KOPT-K1 (cell line): ENCODE measurements around the gene ZNF439.
"Not testable (repeated sequence)": the region's sequence is repeated elsewhere in the genome, so short reads cannot be mapped to it uniquely, and the experiment has no call there.

ENCODE experiments used
- H3K27ac ChIP-seq: fragments of 200-600 bp; sonication (generic); 2 replicates; pipeline ENCODE4 v1.5.1; 2016; ENCODE audit warnings: antibody characterized with exemption, mild to moderate bottlenecking, low read depth, low read length; ENCODE audit not compliant: poor library complexity, severe bottlenecking
- H3K36me3 ChIP-seq: fragments of 200-600 bp; sonication (generic); 2 replicates; pipeline ENCODE4 v1.5.1; 2017; ENCODE audit warnings: antibody characterized with exemption, mild to moderate bottlenecking, low read length, moderate library complexity; ENCODE audit not compliant: insufficient read depth
- H3K9me3 ChIP-seq: fragments of 200-600 bp; sonication (generic); 2 replicates; pipeline ENCODE4 v1.5.1; 2017; ENCODE audit warnings: antibody characterized with exemption, low read length, mild to moderate bottlenecking; ENCODE audit not compliant: insufficient read depth, poor library complexity, severe bottlenecking

ZNF439 gene

DNA sequence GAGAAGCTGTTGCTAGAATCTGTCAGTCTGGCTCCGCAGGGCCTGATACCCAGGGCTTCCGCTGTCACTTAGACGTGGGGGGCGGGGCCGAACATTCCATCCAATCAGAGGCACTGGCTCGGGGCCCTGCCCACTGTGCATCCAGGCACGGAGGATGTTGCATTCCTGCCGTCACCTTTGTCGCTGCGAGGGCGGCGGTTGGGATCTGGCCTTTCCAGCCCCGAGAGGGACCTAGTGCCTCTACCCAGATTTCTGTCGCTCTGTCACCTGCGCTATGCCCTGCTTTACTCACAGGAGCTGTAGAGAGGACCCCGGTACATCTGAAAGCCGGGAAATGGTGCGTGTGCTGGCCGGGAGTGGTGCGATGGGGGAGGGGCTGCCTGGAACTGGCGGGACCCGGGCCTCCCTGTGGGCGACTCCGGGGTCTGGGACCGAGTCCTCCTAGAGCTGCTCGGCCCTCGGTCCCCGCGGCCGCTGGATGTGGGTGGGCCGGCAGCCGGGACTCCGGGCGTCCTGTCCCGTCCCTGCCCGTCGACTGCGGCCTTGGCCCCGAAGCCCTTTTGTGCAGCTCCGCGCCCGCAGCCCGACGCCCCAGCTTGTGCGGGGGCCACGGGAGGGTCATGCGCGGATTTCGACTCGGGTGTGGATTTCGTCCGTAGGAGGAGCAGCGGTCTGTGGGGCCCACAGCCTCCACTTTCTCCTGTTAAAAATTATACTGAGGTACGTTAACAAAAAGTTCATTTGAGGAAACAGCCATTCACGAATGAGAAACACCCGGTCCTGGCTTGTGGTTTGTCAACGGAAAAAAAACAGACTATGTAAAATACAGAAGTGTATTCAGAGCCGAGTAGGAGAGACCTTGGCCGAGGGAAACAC lies at the start of gene ZNF439:
Gene ZNF439, plus strand, starts transcription at position 133 of the 876 bp plus-strand sequence. Its CDS starts 142 bp downstream, at position 275.
- peaks cover 39% of the 10 kb centered on the region for H3K9me3 ChIP-seq
- H3K36me3 ChIP-seq = peaks cover 41% of the 10 kb centered on the region
- H3K27ac ChIP-seq = peak within 1 kb of the TSS; percentile 83

DNA sequence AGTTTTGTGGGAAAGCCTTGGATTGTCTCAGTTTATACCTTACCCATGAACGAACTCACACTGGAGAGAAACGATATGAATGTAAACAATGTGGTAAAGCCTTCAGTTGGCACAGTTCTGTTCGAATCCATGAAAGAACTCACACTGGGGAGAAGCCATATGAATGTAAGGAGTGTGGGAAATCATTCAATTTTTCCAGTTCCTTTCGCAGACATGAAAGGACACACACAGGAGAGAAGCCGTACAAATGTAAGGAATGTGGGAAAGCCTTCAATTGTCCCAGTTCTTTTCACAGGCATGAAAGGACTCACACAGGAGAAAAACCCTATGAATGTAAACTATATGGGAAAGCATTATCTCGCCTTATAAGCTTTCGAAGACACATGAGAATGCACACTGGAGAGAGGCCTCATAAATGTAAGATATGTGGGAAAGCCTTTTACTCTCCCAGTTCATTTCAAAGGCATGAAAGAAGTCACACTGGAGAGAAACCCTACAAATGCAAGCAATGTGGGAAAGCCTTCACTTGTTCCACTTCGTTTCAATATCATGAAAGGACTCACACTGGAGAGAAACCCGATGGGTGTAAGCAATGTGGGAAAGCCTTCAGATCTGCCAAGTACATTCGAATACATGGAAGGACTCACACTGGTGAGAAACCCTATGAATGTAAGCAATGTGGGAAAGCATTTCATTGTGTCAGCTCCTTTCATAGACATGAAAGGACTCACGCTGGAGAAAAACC lies 42.0 kb upstream of the ZNF439 start:
- peaks cover 28% of the 10 kb centered on the region for H3K36me3 ChIP-seq
- no peak overlapping the region for H3K27ac ChIP-seq

DNA sequence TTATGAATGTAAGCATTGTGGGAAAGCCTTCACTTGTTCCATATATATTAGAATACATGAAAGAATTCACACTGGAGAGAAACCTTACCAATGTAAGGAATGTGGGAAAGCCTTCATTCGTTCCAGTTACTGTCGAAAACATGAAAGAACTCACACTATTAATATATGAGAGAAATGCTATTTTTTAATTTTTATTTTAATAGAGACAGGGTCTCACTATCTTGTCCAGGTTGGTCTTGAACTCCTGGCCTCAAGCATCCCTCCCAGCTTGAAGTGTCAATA lies 41.5 kb upstream of the ZNF439 start:
- Histone ChIP-seq H3K36me3 (peaks cover 28% of the 10 kb centered on the region), H3K9me3 (peaks cover 70% of the 10 kb centered on the region), H3K27ac (no peak overlapping the region)

More for the DNA sequence above, 42.0 kb upstream of the ZNF439 start:
- peaks cover 74% of the 10 kb centered on the region for H3K9me3 ChIP-seq

DNA sequence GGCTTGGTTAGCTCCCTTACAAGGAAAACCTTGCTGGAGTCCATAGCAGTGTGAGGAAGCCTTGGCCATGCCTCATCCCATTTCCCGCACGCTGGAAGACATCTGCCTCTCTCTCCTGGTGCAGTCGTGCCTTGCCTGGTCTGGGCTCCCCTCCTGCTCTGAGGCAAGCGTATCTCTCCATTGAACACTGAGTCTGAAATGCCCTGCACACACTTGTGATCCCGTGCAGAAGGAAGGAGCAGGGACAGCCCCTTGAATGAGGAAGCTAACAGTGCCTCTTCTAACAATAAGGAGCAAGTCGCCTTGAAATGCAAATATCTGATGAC lies 34.9 kb upstream of the ZNF439 start:
- Histone ChIP-seq H3K36me3 (peaks cover 7% of the 10 kb centered on the region; the same call in 1 of the 2 replicates), H3K27ac (peak overlapping the region; percentile 73), H3K9me3 (peaks cover 6% of the 10 kb centered on the region)

DNA sequence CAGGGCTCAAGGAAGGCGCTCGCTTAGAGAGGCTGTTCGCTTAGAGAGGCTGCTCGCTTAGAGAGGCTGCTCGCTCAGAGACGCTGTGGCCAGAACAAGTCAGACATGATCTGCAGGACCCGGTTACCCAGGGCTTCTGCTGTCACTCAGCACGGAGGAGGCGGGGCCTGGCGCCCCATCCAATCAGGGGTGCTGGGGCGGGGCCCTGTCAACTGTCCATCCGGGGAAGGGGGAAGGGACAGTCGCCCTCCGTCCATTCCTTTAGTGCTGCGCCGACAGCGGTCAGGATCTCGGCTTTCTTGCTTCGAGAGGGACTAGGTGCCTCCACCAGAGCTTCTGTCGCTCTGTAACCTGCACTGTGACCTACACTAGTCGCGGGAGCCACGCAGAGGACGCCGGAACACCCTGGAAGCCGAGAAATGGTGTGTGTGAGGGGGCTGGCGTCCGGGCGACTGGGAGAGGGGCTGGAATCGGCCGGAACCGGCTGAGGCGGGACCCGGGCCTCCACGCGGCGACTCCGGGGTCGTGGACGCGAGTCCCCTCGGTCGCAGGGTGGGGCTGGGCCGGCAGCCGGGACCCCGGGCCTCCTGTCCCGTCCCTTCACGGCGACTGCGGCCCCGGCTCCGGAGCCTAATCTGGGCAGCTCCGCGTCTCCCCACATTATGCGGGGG lies 34.4 kb upstream of the ZNF439 start, which contains the start of gene ZNF440:
Gene ZNF440, plus strand, starts transcription at position 245 of the 671 bp plus-strand sequence. Its CDS starts 175 bp downstream, at position 420.
- Histone ChIP-seq H3K27ac (peak within 1 kb of the TSS; percentile 73), H3K36me3 (peaks cover 7% of the 10 kb centered on the region; the same call in 1 of the 2 replicates), H3K9me3 (peaks cover 2% of the 10 kb centered on the region)

DNA sequence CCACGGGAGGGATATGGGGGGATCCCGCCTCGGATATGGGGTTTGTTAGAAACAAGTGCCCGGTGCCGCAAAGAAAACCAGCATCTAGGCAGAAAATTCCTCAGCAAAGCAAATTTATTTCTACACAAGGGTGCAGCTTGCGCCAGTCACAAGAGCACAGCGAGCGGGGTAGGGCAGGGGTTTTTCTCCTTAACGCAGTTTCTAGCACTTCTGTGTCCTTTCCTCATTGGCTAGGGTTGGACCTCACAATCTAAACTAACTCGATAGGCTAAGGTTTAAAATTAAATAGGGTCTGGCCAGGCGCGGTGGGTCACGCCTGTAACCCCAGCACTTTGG lies 33.9 kb upstream of the ZNF439 start:
- Histone ChIP-seq H3K9me3 (peaks cover 6% of the 10 kb centered on the region), H3K36me3 (peaks cover 7% of the 10 kb centered on the region; the same call in 1 of the 2 replicates), H3K27ac (peak overlapping the region; percentile 73)

DNA sequence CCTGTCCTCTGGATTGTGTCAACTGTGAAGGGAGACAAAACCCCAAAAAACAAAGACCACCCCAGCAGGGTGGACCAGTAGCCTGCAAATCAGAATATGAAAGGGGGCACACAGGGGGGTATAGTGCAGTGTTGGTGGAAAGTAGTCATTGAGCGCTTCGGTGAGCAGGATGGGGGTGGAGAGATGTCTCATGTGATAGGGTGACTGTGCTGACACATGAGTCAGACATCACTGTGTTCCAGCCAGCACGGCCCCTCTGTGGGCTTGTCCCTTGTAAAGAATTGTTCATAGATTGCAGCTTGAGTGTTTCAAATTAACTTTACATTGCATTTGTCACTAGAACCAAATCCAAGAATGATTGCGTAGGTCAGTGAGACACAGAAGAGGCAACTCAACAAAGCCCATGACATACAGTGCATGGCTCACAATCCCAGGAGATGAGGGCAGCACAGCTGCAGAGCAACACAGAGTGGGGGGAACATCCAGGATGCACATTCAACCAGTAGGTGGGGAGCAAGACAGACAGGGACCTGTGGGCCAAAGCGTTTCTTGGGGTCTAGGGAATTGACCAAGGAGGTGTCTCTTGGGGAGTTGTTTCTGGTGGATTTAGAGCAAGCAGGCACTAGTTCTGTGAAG lies 26.9 kb upstream of the ZNF439 start:
- peaks cover 38% of the 10 kb centered on the region for H3K9me3 ChIP-seq
- H3K36me3 ChIP-seq = peaks cover 30% of the 10 kb centered on the region
- no peak overlapping the region for H3K27ac ChIP-seq

DNA sequence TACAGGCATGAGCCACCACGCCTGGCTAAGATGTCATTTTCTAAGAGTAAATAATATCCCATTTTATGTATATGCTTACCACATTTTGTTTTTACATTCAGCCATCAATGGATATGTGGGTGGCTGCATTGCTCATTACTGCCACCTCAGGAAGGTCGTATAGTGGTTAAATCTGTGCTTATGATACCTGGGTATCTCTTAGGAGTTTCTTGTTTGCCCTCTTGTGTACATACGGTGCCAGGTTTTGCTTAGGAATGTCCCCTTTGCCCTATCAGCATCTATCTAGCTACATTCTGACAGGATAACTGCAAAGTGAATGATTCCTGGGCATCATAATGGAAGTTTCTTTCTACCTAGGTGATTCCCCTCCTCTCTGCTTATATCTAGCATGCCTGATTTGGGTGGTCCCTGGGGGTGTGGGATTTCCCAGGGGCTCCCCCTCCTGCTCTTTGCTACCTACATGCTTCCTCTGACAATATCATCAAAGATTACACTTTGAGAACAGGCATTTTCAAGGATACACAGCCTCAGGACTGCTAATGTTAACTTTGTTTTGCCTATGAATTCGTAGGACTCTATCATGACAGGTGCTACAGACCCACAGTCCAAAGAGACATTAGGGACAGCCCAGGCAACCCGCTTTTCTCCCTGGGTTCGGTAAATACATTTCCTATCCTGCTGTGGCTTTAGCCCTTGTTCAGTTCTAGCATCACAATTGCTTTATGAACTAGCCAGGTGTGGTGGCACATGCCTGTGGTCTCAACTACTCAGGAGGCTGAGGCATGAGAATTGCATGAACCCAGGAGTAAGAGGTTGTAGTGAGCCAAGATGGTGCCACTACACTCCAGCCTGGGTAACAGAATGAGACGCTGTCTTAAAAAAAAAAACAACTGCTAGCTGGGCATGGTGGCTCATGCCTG lies 19.3 kb upstream of the ZNF439 start:
- H3K27ac ChIP-seq = not testable (repeated sequence)
- peaks cover 82% of the 10 kb centered on the region for H3K9me3 ChIP-seq
- H3K36me3 ChIP-seq = peaks cover 54% of the 10 kb centered on the region

DNA sequence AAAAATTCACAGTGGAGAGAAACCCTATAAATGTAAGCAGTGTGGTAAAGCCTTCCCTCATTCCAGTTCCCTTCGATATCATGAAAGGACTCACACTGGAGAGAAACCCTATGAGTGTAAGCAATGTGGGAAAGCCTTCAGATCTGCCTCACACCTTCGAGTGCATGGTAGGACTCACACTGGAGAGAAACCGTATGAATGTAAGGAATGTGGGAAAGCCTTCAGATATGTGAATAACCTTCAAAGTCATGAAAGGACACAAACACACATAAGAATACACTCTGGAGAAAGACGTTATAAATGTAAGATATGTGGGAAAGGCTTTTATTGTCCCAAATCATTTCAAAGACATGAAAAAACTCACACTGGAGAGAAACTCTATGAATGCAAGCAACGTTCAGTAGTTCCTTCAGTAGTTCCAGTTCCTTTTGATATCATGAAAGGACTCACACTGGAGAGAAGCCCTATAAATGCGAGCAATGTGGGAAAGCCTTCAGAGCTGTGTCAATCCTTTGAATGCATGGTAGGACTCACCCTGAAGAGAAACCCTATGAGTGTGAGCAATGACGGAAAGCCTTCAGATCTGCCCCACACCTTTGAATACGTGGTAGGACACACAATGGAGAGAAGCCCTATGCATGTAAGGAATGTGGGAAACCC lies 16.1 kb upstream of the ZNF439 start:
- Histone ChIP-seq H3K9me3 (peaks cover 81% of the 10 kb centered on the region), H3K36me3 (peaks cover 65% of the 10 kb centered on the region)

DNA sequence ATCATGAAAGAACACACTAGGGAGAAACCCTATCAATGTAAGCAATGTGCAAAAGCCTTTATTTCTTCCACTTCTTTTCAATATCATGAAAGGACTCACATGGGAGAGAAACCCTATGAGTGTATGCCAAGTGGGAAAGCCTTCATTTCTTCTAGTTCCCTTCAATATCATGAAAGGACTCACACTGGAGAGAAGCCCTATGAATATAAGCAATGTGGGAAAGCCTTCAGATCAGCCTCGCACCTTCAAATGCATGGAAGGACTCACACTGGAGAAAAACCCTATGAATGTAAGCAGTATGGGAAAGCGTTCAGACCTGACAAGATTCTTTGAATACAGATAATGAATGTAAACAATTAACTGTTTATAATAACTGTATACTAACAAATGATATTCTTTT lies 15.0 kb upstream of the ZNF439 start:
- Histone ChIP-seq H3K36me3 (peaks cover 65% of the 10 kb centered on the region), H3K9me3 (peaks cover 70% of the 10 kb centered on the region), H3K27ac (no peak overlapping the region)

More for the DNA sequence above, 16.1 kb upstream of the ZNF439 start:
- no peak overlapping the region for H3K27ac ChIP-seq

DNA sequence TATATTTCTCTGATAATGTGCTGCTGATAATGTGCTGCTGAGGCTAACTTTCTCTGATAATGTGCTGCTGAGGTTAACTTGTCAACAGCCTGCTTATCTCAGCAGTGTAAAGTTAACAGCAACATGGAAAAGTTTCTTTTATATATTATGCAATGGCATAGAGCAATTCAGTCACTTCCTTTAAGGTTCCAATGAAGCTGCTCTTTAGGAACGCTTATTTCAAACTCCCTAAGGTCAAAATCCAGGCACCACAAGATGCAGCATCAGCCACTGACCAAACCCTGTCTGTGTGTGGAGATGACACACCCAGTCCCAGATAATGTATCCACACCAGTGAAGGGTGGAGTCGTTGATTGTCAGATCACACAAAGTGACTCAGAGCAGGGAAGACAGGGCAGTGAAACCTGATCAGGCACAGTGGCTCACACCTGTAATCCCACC lies 12.9 kb upstream of the ZNF439 start:
- not testable (repeated sequence) for H3K27ac ChIP-seq
- Histone ChIP-seq H3K36me3 (peaks cover 47% of the 10 kb centered on the region), H3K9me3 (peaks cover 51% of the 10 kb centered on the region)

DNA sequence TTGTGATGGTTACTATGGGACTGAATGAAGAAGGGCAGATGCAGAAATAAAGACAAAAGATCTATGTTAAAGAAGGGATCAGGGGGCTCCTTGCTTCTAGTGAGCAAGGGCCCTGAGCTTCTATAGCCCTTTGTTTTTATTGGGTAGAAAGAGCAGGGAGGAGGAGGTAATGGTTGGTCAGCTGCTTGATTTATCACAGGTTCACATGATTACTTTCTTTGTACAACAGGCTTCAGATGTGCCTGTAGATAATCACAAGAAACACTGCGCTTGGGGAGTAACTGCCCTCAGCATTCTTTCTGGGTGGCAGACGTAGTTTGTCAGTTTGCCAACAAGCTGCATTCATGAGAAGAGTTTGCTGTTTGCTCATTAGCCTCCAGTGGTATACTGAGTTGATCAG lies 4.8 kb upstream of the ZNF439 start:
- Histone ChIP-seq H3K27ac (no peak overlapping the region), H3K9me3 (peaks cover 3% of the 10 kb centered on the region), H3K36me3 (no peaks in the 10 kb centered on the region)

DNA sequence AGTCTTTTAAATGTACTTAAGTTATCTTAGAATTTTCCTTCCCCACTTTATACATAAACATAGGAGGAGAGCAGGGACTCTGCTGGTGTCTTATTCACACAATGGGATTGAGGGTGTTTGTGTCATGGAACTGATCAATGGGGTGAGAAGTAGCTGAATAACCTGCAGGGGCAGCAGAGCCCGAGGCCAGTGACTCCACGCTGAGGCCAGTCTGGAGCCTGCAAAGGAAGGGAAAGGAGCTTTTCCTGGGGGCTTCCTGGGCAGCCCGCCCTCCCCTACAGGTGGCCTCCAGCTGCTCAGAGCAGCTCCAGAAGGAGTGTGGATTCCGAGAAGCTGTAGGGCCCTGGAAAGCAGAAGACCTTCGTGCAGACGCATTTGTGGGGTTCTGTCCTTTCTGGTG lies 911 bp upstream of the ZNF439 start:
- Histone ChIP-seq H3K36me3 (peaks cover 29% of the 10 kb centered on the region), H3K9me3 (peaks cover 27% of the 10 kb centered on the region)
- not testable (repeated sequence) for H3K27ac ChIP-seq
